HK-2 (cell line): ENCODE measurements around the gene RASSF7.

Experiments
- DNase-seq: peaks from one replicate; pipeline ENCODE4 v3.0.0-alpha.2; 2018; ENCODE audit not compliant: unreplicated experiment

Gene RASSF7

GRCh38 chr11:610146-610801 lies 49.5 kb downstream of the RASSF7 start:
- DNase-seq: no peak

DNA sequence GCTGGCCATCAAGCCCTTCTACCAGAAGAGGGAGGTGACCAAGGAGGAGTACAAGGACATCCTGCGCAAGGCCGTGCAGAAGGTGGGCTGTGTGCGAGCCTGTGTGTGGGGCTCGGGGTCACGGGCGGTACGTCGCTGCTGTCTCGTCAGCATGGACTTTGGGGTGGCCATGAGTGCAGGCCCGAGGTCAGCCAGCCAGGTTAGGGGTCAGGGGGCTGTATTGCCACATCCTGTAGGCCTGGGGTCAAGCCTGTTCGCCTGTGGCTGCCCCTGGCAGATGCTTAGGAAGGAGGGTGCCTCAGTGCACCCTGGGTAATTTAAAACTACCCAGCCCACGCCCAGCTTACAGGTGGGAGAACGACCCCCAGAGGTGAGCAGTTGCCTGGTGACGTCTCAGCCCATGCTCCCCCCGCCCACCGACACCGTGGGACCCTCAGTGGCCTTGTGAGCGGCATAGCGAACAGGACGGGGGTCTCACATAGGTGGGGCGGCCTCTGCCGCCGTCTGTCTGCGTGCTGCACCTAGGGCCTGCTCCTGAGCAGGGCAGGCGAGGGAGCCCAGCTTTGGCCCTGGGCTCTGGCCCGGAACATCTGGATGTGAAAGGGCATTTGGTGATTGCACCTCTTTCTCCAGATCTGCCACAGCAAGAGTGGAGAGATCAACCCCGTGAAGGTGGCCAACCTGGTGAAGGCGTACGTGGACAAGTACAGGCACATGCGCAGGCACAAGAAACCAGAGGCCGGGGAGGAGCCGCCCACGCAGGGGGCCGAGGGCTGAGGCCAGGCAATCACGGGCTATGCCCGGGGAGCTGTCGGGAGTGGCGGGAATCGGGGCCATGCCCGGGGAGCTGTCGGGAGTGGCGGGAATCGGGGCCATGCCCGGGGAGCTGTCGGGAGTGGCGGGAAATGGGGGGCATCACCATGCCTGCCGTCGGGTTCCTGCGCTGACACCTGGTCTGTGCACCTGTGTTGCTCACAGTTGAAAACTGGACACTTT lies 50.5 kb downstream of the RASSF7 start:
- no peak for DNase-seq

DNA sequence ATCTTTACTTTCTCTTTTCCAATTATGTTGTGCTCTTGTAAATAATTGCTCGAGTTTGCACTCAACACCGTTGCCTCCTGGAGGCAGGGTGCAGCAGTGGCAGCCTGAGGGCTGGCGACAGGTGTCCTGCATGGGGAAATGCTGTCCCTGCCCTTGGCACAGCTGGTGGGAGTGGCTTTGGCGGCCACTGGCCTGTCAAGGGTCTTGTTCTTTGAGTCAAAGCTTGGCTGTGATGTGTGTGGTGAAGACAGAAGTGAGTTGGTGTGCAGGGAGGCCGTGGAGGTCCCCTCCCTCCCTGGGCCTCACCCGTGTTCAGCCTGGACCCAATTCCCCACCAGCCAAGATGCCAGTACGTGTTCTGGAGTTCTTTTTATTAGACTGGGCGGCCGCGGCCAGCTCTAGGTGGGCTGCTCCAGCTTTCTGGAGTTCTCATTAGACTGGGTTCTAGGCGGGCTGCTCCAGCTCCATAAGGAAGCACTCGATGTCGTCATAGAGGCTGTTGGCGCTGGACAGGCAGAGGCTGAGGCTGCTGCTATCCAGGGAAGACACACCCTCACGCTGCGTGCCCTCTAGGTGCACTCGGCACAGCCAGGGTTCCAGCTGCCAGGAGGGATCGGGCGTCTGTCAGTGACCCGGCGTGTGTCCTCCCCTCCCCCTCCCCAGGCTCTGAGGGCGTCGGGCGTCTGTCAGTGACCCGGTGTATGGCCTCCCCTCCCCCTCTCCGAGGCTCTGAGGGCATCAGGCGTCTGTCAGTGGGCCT lies 51.6 kb downstream of the RASSF7 start:
- no peak for DNase-seq

GRCh38 chr11:612961-613300 lies 52.2 kb downstream of the RASSF7 start:
- DNase-seq: no peak

DNA sequence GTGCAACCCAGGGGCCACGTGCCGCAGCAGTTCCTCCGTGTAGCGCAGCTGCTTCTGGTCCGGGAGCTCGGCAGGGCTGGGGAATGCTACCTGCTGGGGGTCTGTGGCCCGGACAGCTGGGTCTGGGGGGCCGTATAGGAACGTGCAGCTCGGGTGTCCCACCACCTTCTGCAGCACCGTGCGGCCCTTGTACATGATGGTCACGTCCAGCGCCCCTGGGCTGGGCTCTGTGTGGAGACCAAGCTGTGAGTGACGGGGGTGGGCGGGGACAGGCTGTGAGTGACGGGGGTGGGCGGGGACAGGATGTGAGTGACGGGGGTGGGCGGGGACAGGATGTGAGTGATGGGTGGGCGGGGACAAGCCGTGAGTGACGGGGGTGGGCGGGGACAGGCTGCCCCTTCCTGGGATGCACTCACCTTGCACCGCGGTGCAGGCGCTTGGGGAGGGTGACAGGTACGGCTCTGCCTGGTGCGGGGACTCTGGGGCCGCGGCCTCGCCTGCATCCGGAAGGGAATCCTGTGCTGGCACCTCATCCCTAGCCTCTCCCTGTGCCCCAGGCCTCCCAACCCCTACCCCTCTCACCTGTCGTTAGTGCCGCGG lies 52.7 kb downstream of the RASSF7 start:
- peak; percentile 72 for DNase-seq
